ENCODE measurements around the gene P2RX5.

- TF ChIP-seq POLR2A (IDR thresholded peaks at IDR 0.05) (no peak), POLR2AphosphoS5 (IDR thresholded peaks at IDR 0.05) (peak in 1 of 3 donors; percentile 16)
These were observed 42.8 kb upstream of the P2RX5 start for GRCh38 chr17:3738562-3739295.

Measured in spleen (tissue), 3 donors.